ENCODE measurements around the gene KCND3. TPM values are rescaled to one million over a fixed set of nuclear protein-coding genes. Genes with fewer than 3 reads are reported as not detected.

The KCND3 gene
- total RNA-seq, 5 donors from 2014 or later (not counting 1 experiment from before 2014, with no cell fraction given), result not detected

DNA sequence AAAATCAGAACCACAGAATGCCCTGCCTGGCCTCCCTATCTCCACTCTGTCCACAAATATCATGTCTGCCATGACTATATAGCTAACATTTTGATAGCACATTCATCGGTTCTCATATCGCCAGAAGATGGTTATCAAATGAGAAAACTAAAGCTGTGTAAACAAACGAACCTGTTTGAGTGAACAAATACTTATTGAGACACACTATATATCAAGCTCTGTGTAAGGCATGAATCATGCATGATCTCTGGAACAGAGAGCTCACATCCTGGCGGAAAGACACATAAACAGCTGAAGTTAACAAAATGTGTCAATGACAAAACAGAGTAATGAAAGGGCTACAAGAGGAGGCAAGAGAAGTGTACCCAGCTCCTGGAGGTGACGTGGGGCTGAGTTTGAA, 13.1 kb downstream of the KCND3 start:
- peaks cover 60 to 61% of the 10 kb centered on the region in 2 donors for H3K27me3 Mint-ChIP-seq
- Histone ChIP-seq H3K36me3 (ENCODE audit: control insufficient read depth in 2 of 2, extremely low read depth in 1 of 2, insufficient read depth in 1 of 2, low read length in 1 of 2) (no peaks in the 10 kb centered on the region), H3K4me1 (ENCODE audit: control insufficient read depth in 1 of 2, extremely low read depth in 1 of 2, insufficient read depth in 2 of 2, low read length in 2 of 2) (no peaks in the 10 kb centered on the region), H3K9me3 (no peaks in the 10 kb centered on the region), H3K27me3 (replicated peaks in 1 of 2; ENCODE audit: control insufficient read depth in 2 of 2, extremely low read depth in 1 of 2, insufficient read depth in 2 of 2, low read length in 1 of 2) (peaks cover 3 to 26% of the 10 kb centered on the region in 2 experiments), H3K4me3 (ENCODE audit: control insufficient read depth in 1 of 2, extremely low read depth in 1 of 2, low read length in 1 of 2) (no peak overlapping the region), H3K27ac (ENCODE audit: low read length) (no peak overlapping the region)
- no peak overlapping the region for H3K4me3 Mint-ChIP-seq
- POLR2A ChIA-PET, result no interaction called here
- H3K4me1 Mint-ChIP-seq, result no peaks in the 10 kb centered on the region
- WGBS (ENCODE audit: insufficient coverage), result 55% methylated on average over 2 of the region's 5 CpGs
- H3K9me3 Mint-ChIP-seq, result no peaks in the 10 kb centered on the region
- DNase-seq (no peak), ATAC-seq (replicated peaks in 1 of 4) (no peak)
- H3K27ac Mint-ChIP-seq, result no peak overlapping the region
- CTCF ChIA-PET, result no interaction called here
- no peaks in the 10 kb centered on the region for H3K36me3 Mint-ChIP-seq

DNA sequence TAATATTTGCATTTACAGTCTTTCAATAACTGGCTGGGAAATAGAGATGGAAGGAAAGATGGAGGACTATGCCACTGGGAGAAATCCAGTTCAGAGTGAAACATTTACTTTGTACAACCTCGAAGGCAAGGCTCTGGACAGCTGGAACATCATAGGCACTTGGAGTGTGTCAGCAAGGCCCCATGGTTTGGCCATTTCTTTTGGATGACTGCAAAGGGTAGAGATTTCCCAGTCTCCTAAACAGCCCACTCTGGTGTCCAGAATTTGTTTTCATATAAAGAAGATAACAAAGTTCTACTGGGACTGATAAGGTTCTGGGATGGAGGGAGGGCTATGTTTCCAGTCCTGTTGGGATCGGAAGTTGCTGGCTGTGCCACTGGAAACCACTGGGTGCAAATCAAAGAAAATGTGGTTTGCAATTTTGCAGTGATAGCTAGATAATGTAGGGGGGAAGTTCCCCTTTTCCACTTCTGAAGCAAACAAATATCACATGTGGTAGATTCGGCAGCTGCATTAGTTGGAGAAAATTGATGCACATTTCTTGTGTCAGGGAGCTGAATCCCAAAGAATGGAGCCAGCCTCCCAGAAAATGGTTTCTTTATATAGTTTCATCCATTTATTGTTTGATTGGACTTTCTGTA, 16.2 kb downstream of the KCND3 start:
- no peak overlapping the region for H3K27ac ChIP-seq (ENCODE audit: low read length)
- no peak for DNase-seq
- H3K27me3 ChIP-seq (replicated peaks in 1 of 2; ENCODE audit: control insufficient read depth in 2 of 2, extremely low read depth in 1 of 2, insufficient read depth in 2 of 2, low read length in 1 of 2), result peaks cover 3 to 40% of the 10 kb centered on the region in 2 experiments
- no peaks in the 10 kb centered on the region for H3K9me3 ChIP-seq
- H3K36me3 ChIP-seq (ENCODE audit: control insufficient read depth in 2 of 2, extremely low read depth in 1 of 2, insufficient read depth in 1 of 2, low read length in 1 of 2), result no peaks in the 10 kb centered on the region
- H3K9me3 Mint-ChIP-seq, result no peaks in the 10 kb centered on the region
- H3K4me1 Mint-ChIP-seq, result no peaks in the 10 kb centered on the region
- ChIA-PET CTCF (no interaction called here), POLR2A (no interaction called here)
- H3K27ac Mint-ChIP-seq, result no peak overlapping the region
- H3K36me3 Mint-ChIP-seq, result no peaks in the 10 kb centered on the region
- H3K27me3 Mint-ChIP-seq, result peaks cover 72 to 73% of the 10 kb centered on the region in 2 donors
- no peak overlapping the region for H3K4me3 ChIP-seq (ENCODE audit: control insufficient read depth in 1 of 2, extremely low read depth in 1 of 2, low read length in 1 of 2)
- no peaks in the 10 kb centered on the region for H3K4me1 ChIP-seq (ENCODE audit: control insufficient read depth in 1 of 2, extremely low read depth in 1 of 2, insufficient read depth in 2 of 2, low read length in 2 of 2)
- no CpG with 5 or more reads among the region's 3 CpGs for WGBS (ENCODE audit: insufficient coverage)
- no peak for ATAC-seq (replicated peaks in 1 of 4)
- H3K4me3 Mint-ChIP-seq, result no peak overlapping the region

DNA sequence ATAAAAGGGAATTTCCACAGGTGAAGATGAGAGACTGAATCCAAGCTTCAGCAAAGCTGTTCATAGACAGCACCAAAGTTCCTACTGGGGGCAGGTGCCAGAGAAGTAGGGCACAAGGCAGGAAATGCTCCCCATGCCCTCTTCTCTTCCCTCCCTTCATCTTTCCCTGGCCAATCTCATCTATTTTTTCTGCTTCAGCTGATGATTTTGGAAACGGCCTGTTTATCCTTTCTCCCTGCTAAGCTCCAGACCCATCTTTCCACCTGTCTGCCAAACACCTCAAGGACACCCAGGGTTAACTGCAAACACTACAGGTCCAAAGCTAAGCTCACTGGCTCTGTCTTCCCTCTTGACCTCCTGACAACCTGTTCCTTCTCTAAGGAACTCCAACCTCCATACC, 18.1 kb downstream of the KCND3 start:
- Mint-ChIP-seq H3K4me3 (no peak overlapping the region), H3K9me3 (no peaks in the 10 kb centered on the region), H3K27me3 (peaks cover 60 to 66% of the 10 kb centered on the region in 2 donors), H3K27ac (no peak overlapping the region), H3K4me1 (no peaks in the 10 kb centered on the region), H3K36me3 (no peaks in the 10 kb centered on the region)
- CTCF ChIA-PET, result no interaction called here
- no peak overlapping the region for H3K4me3 ChIP-seq (ENCODE audit: control insufficient read depth in 1 of 2, extremely low read depth in 1 of 2, low read length in 1 of 2)
- ATAC-seq (replicated peaks in 1 of 4) (no peak), DNase-seq (no peak)
- H3K27ac ChIP-seq (ENCODE audit: low read length), result no peak overlapping the region
- H3K27me3 ChIP-seq (replicated peaks in 1 of 2; ENCODE audit: control insufficient read depth in 2 of 2, extremely low read depth in 1 of 2, insufficient read depth in 2 of 2, low read length in 1 of 2), result peaks cover 0 to 39% of the 10 kb centered on the region in 2 experiments
- 50% methylated on average over 1 of the region's 1 CpG for WGBS (ENCODE audit: insufficient coverage)
- H3K9me3 ChIP-seq, result no peaks in the 10 kb centered on the region
- no peaks in the 10 kb centered on the region for H3K36me3 ChIP-seq (ENCODE audit: control insufficient read depth in 2 of 2, extremely low read depth in 1 of 2, insufficient read depth in 1 of 2, low read length in 1 of 2)
- POLR2A ChIA-PET, result no interaction called here
- H3K4me1 ChIP-seq (ENCODE audit: control insufficient read depth in 1 of 2, extremely low read depth in 1 of 2, insufficient read depth in 2 of 2, low read length in 2 of 2), result no peaks in the 10 kb centered on the region

DNA sequence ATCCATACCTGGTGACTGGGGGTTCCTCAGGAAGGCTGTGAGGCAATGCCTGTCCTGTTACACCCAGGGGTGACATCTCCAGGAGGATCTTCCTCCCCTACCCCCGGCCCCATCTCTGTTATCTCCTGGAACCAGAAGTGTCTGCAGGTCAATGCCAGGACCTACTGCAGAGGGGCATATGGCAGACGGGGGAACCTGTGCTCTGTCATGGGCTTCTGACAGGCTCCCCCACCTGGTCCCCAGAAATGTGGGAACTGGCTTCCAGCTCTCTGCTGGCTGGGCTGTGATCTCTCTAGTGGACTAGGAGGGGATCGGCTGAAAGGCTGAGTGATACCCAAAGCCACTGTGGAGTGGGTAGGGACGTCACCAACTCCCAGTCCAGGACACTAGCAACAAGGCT, 21.0 kb downstream of the KCND3 start:
- Histone ChIP-seq H3K27me3 (replicated peaks in 1 of 2; ENCODE audit: control insufficient read depth in 2 of 2, extremely low read depth in 1 of 2, insufficient read depth in 2 of 2, low read length in 1 of 2) (peaks cover 0 to 44% of the 10 kb centered on the region in 2 experiments), H3K4me1 (ENCODE audit: control insufficient read depth in 1 of 2, extremely low read depth in 1 of 2, insufficient read depth in 2 of 2, low read length in 2 of 2) (no peaks in the 10 kb centered on the region), H3K27ac (ENCODE audit: low read length) (no peak overlapping the region), H3K9me3 (no peaks in the 10 kb centered on the region), H3K4me3 (ENCODE audit: control insufficient read depth in 1 of 2, extremely low read depth in 1 of 2, low read length in 1 of 2) (no peak overlapping the region), H3K36me3 (ENCODE audit: control insufficient read depth in 2 of 2, extremely low read depth in 1 of 2, insufficient read depth in 1 of 2, low read length in 1 of 2) (no peaks in the 10 kb centered on the region)
- Mint-ChIP-seq H3K4me3 (no peak overlapping the region), H3K36me3 (no peaks in the 10 kb centered on the region), H3K4me1 (no peaks in the 10 kb centered on the region), H3K27ac (no peak overlapping the region), H3K27me3 (peaks cover 52 to 62% of the 10 kb centered on the region in 2 donors), H3K9me3 (no peaks in the 10 kb centered on the region)
- ChIA-PET POLR2A (no interaction called here), CTCF (no interaction called here)
- ATAC-seq (replicated peaks in 1 of 4) (no peak), DNase-seq (no peak)
- WGBS (ENCODE audit: insufficient coverage), result 58% methylated on average over 3 of the region's 4 CpGs

DNA sequence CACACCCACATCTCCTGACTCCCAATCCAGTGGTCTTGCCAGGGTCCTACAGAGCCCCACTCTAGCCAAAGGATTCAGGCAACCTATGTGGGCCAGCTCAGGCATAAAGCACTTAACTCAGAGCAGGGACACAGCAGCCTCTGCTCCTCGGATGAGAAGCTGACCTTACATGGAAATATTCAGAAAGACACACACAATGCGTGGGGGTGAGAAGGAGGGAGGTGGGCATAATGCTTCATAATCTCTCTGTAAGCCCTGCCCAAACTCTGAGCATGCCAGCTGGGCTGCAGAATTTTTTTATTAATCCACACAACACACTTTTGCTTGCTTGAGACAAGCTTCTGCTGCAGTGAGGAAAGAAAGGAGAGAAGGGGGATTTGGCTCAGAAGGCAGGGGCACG, 21.6 kb downstream of the KCND3 start:
- H3K36me3 ChIP-seq (ENCODE audit: control insufficient read depth in 2 of 2, extremely low read depth in 1 of 2, insufficient read depth in 1 of 2, low read length in 1 of 2), result no peaks in the 10 kb centered on the region
- no peaks in the 10 kb centered on the region for H3K4me1 ChIP-seq (ENCODE audit: control insufficient read depth in 1 of 2, extremely low read depth in 1 of 2, insufficient read depth in 2 of 2, low read length in 2 of 2)
- no peak for ATAC-seq (replicated peaks in 1 of 4)
- Mint-ChIP-seq H3K9me3 (no peaks in the 10 kb centered on the region), H3K27ac (peak overlapping the region in 1 of 2 donors; percentile 28), H3K36me3 (no peaks in the 10 kb centered on the region), H3K4me1 (no peaks in the 10 kb centered on the region), H3K4me3 (no peak overlapping the region), H3K27me3 (peaks cover 50 to 63% of the 10 kb centered on the region in 2 donors)
- no CpG with 5 or more reads among the region's 3 CpGs for WGBS (ENCODE audit: insufficient coverage)
- no peak overlapping the region for H3K4me3 ChIP-seq (ENCODE audit: control insufficient read depth in 1 of 2, extremely low read depth in 1 of 2, low read length in 1 of 2)
- ChIA-PET POLR2A (no interaction called here), CTCF (no interaction called here)
- peaks cover 0 to 42% of the 10 kb centered on the region in 2 experiments for H3K27me3 ChIP-seq (replicated peaks in 1 of 2; ENCODE audit: control insufficient read depth in 2 of 2, extremely low read depth in 1 of 2, insufficient read depth in 2 of 2, low read length in 1 of 2)
- no peak for DNase-seq
- no peaks in the 10 kb centered on the region for H3K9me3 ChIP-seq
- H3K27ac ChIP-seq (ENCODE audit: low read length), result no peak overlapping the region

DNA sequence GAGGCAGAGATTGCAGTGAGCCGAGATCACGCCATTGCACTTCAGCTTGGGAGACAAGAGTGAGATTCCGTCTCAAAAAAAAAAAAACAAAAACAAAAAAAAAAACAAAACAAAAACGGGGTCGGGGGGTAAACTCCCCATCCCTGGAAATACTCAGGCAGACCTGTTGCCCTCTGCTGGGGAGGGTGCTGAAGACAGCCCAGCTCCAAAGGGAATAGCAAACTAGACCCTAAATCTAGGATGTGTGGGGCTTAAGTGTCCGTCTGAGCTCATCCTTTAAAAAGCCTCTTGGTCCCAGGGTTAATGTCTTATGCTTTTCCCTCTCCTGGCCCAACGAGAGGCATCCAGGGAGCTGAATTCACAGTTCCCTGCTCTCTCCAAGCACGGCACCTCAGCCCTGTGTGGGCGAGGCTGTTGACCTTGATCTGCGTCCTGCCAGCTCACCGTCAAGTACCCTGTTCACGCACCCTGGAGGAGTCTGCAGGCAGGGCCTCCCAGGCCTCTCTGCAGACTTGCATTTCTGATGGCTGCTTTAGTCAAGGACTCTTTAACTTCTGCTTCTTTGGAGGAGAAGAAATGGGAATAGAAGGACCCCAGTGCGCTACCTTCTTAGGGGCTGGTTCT, 22.3 kb downstream of the KCND3 start:
- H3K4me3 Mint-ChIP-seq, result no peak overlapping the region
- H3K4me3 ChIP-seq (ENCODE audit: control insufficient read depth in 1 of 2, extremely low read depth in 1 of 2, low read length in 1 of 2), result no peak overlapping the region
- ChIA-PET CTCF (no interaction called here), POLR2A (no interaction called here)
- no peak overlapping the region for H3K27ac ChIP-seq (ENCODE audit: low read length)
- no peak for ATAC-seq (replicated peaks in 1 of 4)
- peaks cover 0 to 43% of the 10 kb centered on the region in 2 experiments for H3K27me3 ChIP-seq (replicated peaks in 1 of 2; ENCODE audit: control insufficient read depth in 2 of 2, extremely low read depth in 1 of 2, insufficient read depth in 2 of 2, low read length in 1 of 2)
- 59% methylated on average over 7 of the region's 13 CpGs for WGBS (ENCODE audit: insufficient coverage)
- DNase-seq, result no peak
- H3K36me3 ChIP-seq (ENCODE audit: control insufficient read depth in 2 of 2, extremely low read depth in 1 of 2, insufficient read depth in 1 of 2, low read length in 1 of 2), result no peaks in the 10 kb centered on the region
- no peaks in the 10 kb centered on the region for H3K9me3 Mint-ChIP-seq
- no peaks in the 10 kb centered on the region for H3K4me1 ChIP-seq (ENCODE audit: control insufficient read depth in 1 of 2, extremely low read depth in 1 of 2, insufficient read depth in 2 of 2, low read length in 2 of 2)
- peaks cover 49 to 63% of the 10 kb centered on the region in 2 donors for H3K27me3 Mint-ChIP-seq
- H3K27ac Mint-ChIP-seq, result no peak overlapping the region
- H3K4me1 Mint-ChIP-seq, result no peaks in the 10 kb centered on the region
- H3K36me3 Mint-ChIP-seq, result no peaks in the 10 kb centered on the region
- no peaks in the 10 kb centered on the region for H3K9me3 ChIP-seq

All from T-cell (primary cell).